GM10266 (cell line): ENCODE data around the gene CIZ1.

Experiments used
- DNase-seq: peaks from one replicate; pipeline ENCODE4 v3.0.0; 2012; ENCODE audit errors: extremely low spot score
- CTCF ChIP-seq: IDR thresholded peaks from 2 replicates; pipeline ENCODE4 v1.5.1; 2012; ENCODE audit warnings: mild to moderate bottlenecking, low read depth; ENCODE audit not compliant: control insufficient read depth, insufficient read depth; ENCODE audit errors: missing control alignments

Gene CIZ1

GRCh38 chr9:128163523-128164306, 27.7 kb downstream of the CIZ1 start:
- no peak for TF ChIP-seq CTCF
- no peak for DNase-seq

- no peak for DNase-seq
- TF ChIP-seq CTCF = no peak
Measured at GRCh38 chr9:128163027-128163515, 28.3 kb downstream of the CIZ1 start.

GRCh38 chr9:128162215-128163026, 29.0 kb downstream of the CIZ1 start:
- DNase-seq = no peak
- no peak for TF ChIP-seq CTCF

GRCh38 chr9:128161215-128161902, 30.0 kb downstream of the CIZ1 start:
- no peak for TF ChIP-seq CTCF
- DNase-seq = no peak

- DNase-seq = peak; percentile 76
- TF ChIP-seq CTCF = no peak
Measured at GRCh38 chr9:128160603-128160987, 30.8 kb downstream of the CIZ1 start.

- TF ChIP-seq CTCF = no peak
Measured at GRCh38 chr9:128159784-128160602, 31.4 kb downstream of the CIZ1 start, which contains the start of gene BBLN. Gene BBLN, plus strand, starts transcription at chr9:128160265. Its CDS starts 143 bp downstream, at chr9:128160408.

More at GRCh38 chr9:128159784-128160602, 31.4 kb downstream of the CIZ1 start, which contains the start of gene BBLN:
- DNase-seq = peak; percentile 99
